Muscle of back (tissue), 11 donors: ENCODE measurements around the gene DENND1A. TPM values are rescaled to one million over a fixed set of nuclear protein-coding genes. Genes with fewer than 3 reads are reported as not detected.
"Not testable (repeated sequence)": the region's sequence is repeated elsewhere in the genome, so short reads cannot be mapped to it uniquely, and the experiment has no call there.

Experiments
- DNase-seq, 3 donors: peaks; one replicate each; pipeline versions ENCODE4 v3.0.0 to v3.0.0-alpha.2; 2013
- polyA plus RNA-seq, 10 donors: library from polyadenylated mRNA; unstranded; fragments of 120-200 nt; gene quantifications; one replicate each; pipeline ENCODE4 v1.2.1, GENCODE V29; 2013; ENCODE audit not compliant: insufficient read length in 10 of 10

Gene DENND1A
- polyA plus RNA-seq, 10 donors, result 10.9 to 15.4 (median 13.8) TPM

DNA sequence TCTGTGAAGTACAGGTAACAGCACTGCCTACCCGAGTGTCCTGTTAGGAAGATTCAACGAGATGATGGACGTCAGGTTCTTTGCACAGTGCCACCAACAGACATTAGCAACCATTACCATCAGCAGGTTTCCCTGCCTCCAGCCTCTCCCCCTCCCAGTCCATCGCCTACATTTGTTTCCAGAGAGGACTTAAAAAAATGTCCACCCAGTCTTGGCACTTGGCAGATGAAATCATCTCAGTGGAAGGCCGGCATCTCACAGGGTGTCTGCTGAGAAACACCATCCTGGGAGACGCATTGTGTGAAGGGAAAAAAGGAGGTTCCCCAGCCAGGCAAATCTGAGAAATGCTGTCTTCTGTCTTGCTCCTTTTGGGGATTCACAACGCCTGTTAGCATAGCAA lies 515.7 kb downstream of the DENND1A start:
- no peak for DNase-seq

DNA sequence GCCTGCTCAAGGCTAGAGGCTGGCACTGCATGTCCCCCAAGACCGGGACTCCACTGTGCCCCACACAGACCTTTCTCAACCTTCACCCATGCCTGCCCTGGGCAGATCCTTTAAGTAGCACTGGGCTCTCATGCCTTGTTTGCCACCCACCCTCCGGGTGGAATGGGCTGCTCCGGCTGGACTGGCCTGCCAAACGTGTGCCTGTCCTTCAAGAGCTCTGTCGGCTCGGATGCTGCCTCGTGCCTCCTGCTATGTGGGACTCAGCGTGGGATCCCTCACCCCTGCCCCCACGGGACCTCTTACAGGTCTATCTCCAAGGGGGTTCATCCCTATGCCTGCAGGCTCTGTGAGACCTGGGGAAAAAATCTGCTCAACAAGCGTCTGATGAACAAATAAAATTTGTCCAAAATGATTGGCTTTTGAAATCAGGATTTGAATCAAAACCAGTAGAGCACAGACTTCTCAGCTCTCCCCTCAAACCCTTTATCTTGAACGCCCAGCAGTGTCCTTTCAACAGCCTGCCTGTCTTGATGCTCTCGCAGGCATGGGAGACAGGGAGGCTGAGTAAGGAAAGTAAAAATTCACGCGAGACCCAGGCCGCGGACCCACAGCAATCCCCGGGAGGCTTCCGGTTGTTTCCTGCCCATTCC lies 517.6 kb downstream of the DENND1A start:
- DNase-seq, result no peak

DNA sequence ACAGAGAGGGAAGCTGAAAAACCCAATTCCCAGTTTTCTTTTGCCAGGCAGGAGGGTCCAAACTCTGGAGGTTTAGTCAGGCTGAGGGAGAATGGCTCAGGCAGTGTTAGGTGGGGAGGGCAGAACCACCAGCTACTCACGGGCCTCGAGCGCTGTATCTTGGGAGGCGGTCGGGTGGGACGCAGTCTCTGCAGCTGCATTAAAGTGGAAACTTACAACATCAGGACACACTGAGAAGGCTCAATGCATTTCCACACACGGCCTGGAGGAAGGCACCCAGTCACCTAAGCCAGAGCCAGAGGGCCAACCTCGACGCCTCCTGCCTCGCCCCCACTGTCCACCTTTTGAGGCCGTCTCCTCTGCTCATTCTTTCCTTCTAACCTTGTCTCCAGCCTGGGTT lies 518.3 kb downstream of the DENND1A start:
- DNase-seq, result no peak

DNA sequence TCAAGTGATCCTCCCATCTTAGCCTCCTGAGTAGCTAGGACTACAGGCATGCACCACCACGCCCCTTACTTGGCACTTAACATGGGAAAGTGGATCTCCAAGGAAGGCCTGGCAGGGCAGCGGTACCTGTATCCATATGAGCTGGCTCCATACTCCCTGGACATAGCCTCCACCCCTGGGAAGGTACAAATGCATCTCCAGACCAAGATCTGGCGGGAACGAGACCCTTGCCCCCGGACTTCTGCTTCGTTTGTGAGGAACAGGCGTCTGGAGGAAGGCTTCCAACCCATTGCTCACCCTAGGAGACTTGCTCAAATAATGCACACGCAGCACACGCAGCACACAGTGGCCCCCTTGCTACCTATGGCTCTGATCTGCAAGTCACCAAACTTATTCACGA lies 518.7 kb downstream of the DENND1A start:
- no peak for DNase-seq

DNA sequence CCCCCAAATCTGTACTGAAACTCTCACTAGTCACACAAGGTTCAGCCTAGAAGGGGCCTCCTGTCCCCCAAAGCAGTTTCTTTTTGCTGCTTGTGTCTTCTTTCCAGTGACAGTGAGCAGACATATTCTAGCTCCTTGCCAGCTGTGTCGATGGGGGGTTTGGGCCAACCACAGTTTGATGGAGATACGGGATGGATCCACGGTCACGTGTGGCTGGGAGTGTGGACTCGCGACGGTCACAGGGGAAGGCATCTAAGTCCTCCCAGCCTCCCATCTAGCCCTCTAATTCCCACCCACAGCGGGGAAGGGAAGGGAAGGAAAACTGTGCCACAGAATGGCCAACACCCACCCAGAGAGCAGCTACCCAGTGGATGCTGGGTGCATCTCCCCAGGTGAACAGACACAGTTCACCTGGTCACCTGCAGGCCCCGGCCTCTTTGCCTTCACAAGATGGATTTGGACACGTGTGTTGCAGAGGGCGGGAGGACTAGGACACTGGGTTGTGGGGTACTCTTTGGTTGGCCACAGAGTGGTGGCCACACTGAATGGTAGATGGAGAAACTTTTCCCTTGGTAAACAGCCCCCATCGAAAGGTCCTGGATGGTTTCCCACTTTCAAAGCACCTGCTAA lies 519.5 kb downstream of the DENND1A start:
- DNase-seq, result no peak

DNA sequence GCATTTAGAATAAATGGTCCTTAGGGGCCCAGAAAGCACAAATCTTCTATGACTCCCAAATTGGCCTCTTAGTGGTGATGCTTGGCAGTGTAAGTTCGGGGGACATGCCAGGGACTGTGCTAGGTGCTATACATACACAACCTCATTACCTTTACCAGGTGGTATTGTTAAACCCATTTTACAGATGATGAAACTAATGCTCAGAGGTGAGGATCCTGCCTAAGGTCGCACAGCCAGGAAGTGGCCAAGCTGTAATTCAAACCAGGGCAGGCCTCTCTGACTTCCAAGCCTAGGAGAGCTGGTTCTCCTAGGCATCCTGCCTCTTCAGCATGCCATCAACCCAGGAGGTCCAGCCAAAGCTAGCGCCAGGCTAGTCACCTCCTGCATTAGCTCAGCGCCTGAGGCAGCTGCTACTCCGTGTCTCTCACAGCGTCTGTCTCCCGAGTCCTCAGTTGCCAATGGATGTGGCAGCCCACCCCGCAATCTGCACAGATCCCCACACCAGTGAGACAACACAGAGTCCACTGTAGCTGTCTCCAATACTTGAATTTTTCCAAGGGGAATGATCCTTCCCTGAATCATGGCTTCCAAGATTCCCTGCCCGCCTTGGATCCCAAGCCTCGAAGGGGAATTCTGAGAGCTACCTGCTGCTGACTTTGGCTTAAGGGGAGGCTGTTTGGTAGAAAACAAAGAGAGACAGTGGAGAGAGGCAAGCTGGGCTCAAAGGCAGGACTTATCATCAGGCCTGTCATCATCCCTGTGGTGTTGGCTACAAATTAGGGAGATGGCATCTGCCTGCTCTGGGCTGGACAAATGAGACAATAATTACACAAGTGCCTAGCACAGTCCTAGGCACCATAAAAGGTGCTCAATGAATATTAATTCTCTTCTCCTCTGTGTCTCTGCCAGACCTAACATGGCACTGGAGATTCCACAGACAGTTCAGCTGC lies 521.3 kb downstream of the DENND1A start:
- DNase-seq, result no peak

DNA sequence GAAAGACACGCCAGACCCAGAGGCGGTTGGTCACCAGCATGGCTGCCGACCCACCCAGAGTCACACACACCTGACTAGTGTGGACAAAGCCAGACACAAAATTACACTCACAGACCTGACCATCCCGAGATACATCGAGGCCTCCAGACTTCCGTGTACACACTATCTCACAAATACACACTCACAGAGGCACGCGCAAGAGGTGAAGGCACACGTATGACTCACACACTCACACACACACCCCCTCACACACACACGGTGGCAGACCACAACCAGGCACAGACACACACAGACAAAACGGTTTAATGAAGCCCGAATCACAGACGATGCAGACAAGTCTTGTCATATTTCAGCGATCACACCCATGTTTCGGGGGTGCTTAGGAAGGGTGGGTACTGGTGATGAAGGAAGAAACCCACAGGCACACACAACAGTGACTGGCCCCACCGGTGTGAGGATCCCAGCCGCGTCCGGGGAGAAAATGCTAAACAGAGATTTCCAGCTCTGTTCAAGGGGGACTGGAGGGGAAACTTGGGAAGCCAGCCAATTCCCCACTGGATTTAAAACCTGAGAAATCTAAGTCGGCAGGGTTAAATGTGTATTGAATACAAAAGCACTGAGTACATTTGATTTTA lies 522.6 kb downstream of the DENND1A start:
- DNase-seq, result peak in 1 of 3 donors; percentile 21

DNA sequence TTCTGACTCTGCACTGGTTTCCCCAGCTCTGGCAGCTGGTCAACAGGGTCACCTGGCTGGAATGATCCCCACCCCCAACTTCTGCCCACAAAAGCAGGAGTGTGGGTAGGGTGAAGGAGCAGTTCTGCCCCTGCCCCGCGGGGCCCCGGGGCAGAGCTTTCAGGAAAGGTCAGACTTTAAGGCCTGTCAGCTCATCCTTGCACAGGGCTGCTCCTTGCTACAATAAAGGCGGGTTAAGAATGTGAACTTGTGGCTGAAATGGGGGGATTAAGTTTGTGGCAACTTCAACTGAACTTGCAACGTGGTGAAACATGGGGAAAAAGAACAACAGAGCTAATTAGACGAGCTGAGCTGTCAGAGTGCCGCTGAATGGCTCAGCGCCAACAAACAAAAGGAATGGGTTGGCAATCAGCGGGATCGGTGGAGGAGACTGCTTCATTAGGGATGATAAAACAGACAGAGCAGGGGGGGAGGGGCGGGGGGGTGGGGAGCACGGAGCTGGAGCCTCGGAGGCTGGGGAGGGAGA lies 523.2 kb downstream of the DENND1A start:
- DNase-seq, result no peak

DNA sequence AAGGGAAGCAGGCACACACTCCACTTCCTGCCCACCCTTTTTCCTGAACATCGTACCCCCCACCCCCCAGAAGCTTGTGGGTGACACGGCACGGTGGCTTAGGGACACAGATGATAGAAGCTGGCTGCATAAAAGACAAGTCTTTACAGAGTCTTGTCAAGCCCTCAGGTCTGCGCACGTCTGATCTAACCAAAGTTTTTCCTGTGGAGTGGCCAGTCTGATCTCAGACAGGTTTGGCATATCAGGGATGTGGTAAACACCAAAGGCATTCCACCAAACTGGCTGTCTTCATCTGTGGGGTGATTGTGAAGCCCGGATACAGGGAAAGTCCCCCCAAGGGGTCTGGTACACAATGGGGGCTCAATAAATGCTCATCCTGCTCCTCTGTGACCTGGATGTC lies 523.9 kb downstream of the DENND1A start:
- DNase-seq, result no peak

DNA sequence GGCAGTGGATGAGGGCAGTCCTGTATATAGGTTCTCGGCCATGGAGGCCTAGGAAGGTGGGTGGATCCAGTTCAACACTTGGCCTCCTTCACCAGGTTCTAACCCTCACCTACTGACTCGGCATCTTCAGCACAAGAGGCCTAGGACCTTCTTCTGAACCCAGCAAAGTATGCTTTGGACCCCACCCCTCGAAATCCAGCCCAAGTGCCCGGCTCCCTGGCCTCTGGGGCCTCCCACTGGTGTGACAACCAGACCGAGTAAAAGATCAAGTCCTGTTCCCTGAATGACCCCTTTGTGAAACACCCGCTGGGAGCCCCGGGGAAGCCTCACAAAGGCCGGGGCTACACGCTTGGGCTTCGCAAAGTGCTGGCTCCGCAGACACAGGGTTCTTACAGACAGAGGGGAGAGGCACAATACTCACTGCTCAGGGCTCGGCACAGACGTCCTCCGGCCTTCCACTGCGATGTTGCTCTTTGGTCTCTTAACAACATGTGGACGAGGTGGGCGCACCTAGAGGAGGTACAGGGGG lies 526.9 kb downstream of the DENND1A start:
- no peak for DNase-seq

DNA sequence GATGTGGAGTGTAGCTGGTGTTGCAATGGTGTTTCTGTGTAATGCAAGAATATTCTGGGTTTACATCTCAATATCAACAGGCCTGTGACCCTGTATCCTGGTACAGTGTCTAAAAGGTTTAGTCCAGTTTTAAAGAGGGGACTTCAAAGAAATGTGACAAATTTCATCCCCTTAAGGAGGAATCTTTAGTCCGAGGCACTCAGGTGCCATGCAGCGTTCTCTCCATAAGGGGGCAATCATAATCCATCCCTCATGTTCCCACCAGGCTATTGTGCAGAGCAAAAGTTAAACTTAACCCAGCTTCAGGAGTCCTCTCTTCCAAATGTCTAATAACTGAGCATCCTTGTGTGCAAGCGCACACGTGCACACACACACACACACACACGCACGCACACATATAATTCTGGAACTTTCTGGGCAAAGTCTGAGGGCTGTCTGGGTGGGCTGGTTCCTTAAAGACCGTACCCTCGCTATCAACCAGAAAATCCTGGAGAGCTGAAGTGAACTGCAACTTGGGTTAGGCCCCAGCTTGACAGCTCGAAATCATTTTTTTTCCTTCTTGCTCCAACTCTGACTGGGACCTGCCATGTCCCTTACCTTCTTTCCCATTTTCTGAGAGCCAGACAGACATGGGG lies 527.9 kb downstream of the DENND1A start:
- DNase-seq, result peak; percentile 30 to 77 (median 53)

DNA sequence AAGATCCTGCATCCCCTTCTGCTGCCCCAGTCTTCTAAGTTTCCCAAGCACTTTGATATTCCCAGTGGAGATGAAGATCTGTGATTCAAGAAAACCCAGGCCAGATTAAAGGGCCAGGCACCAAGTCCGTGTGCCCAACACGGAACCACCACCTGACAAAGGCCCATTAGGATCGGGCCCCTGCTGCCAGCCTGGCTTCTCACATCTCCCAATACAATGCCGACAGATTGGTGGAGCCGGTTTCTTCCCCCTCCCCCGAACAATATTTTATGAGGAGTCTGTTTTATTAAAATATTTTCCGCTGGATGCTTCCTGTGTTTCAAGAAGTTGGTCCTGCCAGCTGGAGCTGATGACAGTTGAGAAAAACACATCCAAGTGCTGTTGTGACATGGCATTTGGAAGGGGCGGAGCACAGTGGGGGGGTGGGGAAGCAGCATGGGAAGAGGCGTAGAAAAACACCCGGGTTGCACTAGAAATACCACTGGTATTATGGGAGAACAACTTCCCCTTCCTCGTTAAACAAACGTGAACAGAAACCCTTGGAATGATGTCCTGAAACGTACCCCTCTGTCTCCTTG lies 528.9 kb downstream of the DENND1A start:
- peak in 1 of 3 donors; percentile 24 for DNase-seq

DNA sequence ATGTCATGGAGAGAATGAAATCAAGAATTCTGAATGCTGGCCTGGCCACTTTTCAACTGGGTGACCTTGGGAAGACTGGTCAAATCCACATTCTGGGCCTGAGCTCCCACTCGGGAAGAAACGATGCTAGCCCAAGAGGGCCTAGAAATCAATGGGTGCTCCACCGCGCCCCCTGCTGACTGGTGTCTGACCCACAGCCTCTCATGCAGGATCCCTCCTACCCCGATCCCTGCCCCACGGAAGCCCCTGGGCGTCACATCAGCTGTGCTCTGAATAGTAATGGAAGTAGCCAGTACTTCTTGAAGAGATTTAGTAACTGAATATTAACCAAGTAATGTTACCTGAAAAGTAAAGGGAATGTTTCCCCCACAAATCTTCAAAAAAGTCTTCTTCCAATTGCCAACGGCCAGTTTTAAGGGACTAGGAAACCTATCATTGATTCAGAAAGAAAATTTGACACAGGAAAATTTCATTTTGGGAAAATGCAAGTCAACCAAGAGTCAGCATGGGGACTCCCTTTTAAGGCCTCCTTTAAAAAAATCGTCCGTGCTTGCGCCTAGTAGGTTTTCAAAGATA lies 530.0 kb downstream of the DENND1A start:
- DNase-seq, result no peak

DNA sequence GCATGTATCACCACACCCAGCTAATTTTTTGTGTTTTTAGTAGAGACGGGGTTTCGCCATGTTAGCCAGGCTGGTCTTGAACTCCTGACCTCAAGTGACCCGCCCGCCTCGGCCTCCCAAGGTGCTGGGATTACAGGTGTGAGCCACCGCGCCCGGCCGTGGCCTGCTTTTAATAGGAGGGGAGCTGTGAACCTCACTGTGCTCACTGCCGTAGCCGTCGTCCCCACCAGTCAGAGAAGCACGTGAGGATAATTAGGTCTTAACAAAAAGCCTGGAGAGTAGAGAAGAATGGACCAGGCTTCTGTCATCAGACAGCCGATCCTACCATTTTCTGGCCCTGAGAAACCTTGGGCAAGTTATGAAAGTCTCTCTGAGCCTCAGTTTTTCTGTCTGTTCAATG lies 531.0 kb downstream of the DENND1A start:
- not testable (repeated sequence) for DNase-seq

DNA sequence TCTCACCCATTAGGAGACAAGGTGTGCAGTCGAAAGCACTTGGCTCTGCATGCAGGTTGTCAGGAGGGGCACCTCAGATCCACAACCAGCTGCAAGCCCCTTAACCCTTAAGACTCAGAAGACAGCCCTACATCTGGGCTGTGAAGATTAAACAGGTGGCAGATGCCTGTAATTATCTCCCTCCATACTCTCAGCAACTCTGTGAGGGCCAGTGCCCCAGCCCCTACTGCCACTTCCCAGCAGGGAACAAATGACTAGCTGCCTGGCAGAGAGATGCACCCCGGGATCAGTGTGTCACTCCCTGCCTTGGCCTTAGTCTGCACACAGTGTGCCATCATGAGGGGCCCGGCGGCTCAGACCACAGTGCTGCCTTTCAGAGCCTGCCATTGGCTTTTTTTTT lies 532.0 kb downstream of the DENND1A start:
- DNase-seq, result no peak

DNA sequence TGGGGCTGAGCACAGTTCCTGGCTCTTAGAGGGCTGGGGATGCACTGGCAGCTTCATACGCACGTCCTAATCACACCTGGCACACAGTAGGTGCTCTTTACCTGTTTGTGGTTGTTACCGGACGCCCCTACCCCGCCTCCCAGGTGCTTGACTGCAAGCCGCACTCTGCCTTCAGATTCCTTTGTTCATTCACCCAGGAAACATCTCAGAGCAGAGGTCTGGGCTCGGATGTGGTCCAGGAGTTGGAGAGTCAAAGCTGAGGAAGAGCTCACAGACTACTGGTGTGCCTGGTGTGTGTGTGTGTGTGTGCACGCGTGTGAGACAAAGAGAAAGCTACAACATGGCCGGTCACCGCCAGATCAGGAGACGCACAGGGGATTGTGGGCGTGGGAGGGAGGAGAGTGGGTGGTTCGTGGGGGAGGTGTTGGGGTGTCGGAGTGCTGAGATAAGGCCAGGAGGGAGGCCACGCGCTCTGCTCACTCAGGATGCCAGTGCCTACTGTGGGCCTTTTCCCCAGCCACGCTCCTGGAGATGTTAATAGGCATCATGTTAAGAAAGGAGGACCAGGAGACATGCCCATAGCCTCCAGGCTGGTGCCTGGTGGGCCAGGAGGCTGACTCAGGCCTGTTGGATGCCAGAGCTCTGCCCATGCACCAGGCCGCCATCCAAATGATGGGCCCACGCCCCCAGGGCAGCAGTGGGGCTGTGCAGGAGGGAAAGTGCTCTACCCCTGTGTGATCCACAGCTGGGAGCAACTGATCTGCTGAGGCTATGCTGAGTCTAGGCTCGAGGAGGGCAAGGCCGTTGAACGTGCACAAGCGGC lies 534.0 kb downstream of the DENND1A start:
- DNase-seq, result peak in 1 of 3 donors; percentile 36

DNA sequence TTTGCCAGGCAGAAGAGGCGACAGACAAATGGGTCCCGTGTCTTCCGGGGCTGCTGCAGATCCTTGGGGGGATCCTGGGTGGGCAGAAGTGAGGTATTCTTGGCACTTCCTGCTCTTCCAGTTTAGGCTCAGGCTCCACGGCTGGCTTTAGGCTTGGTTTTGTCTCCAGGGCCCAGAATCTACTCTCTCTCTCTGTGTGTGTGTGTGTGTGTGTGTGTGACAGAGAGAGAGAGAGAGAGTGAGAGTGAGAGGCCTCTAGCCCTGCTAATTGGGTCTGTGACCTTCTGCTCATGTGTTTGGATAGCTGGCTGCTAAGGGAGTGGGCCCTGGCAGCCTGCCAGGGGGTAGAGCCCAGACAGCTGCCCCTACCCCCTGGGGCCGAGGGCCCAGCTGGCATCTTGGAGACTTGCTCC lies 534.6 kb downstream of the DENND1A start:
- DNase-seq, result peak; percentile 29 to 57 (median 44)

DNA sequence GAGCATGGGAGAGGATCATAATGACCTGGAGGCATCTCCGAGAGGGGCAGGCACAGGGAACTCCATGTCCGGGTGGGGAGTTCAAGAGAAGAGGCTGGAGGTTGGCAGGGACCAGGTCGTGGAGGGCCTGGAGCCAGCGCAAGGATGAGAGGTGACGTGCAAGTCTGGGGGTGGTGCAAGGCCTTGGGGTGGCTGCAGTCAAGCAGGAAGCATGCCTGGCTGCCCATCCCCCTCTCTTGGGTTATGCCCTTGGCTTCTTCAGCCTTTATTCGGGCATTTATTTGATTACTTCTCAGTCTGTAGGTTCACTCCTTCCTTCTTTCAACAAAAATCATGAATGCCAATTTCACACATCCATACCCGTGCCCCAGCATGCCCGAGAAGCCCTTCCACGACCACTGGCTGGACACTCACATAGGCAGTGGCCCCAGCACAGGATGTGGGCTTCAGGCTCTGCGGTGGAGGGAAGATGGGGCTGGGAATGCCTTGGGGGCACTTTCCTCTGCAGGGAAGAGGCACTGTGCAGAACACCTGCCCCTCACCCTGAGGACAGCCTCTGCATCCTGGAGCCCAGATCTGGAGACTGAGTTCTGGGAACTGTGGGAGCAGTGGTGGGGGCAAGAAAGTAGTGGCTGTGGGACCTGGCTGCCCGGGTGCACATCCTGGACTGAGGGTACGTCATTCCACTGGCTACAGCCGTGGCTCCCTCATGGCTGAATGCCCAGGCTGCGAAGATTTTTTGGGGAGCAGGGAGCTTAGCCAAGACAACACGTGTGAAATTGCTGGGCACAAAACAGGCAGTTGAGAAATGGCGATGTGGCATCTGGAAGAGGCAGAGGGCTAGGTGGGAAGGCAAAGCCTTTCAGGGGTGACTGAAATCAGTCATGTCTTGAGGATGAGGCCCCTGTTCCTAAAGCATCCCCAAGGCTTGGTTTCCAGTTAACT lies 535.4 kb downstream of the DENND1A start:
- DNase-seq, result no peak
